Gastroesophageal sphincter (tissue), 4 donors: ENCODE data around the gene TRIM59. TPM values are rescaled to one million over a fixed set of nuclear protein-coding genes. Genes with fewer than 3 reads are reported as not detected.
A peak's percentile ranks its signal among the peaks of the same experiment; 100 is the strongest.

Source experiments
- ATAC-seq: fragments of 150-250 bp; one replicate; pipeline ENCODE4 v1.9.1; 2016; ENCODE audit warnings: mild to moderate bottlenecking, moderate library complexity
- H3K27ac ChIP-seq, 4 donors: fragments of 200-600 bp; sonication (generic) in 3 of 4; 1 replicate in 3 of 4; 2 replicates in 1 of 4; pipeline ENCODE4 v1.5.1; 2016 to 2019
- H3K27me3 ChIP-seq: fragments of 200-600 bp; sonication (generic); one replicate; pipeline ENCODE4 v1.5.1; 2019
- H3K36me3 ChIP-seq, 2 donors: fragments of 200-600 bp; sonication (generic); one replicate each; pipeline ENCODE4 v1.5.1; 2019; ENCODE audit warnings: control low read depth in 1 of 2
- H3K4me1 ChIP-seq, 3 donors: fragments of 200-600 bp; sonication (generic); 1 replicate in 2 of 3; 2 replicates in 1 of 3; pipeline ENCODE4 v1.5.1; 2016 to 2019; ENCODE audit warnings: control low read depth in 2 of 3
- H3K4me3 ChIP-seq, 2 donors: fragments of 200-600 bp; sonication (generic); one replicate each; pipeline ENCODE4 v1.5.1; 2019; ENCODE audit warnings: mild to moderate bottlenecking in 1 of 2, moderate library complexity in 1 of 2
- H3K9me3 ChIP-seq, 3 donors: fragments of 200-600 bp; sonication (generic); one replicate each; pipeline ENCODE4 v1.5.1; 2017 to 2019; ENCODE audit warnings: control low read depth in 2 of 3
- EP300 ChIP-seq: sonication (generic); formaldehyde crosslinking; IDR thresholded peaks from one replicate; pipeline ENCODE4 v1.6.1; 2017; ENCODE audit warnings: antibody characterized with exemption, mild to moderate bottlenecking
- POLR2A ChIP-seq, 2 donors: fragments of 450-650 bp; IDR thresholded peaks; one replicate each; pipeline ENCODE4 v1.6.1; 2017; ENCODE audit warnings: antibody characterized with exemption in 2 of 2, mild to moderate bottlenecking in 2 of 2, moderate library complexity in 1 of 2
- POLR2AphosphoS5 ChIP-seq: sonication (generic); formaldehyde crosslinking; IDR thresholded peaks from one replicate; pipeline ENCODE4 v1.6.1; 2017; ENCODE audit warnings: antibody characterized with exemption
- WGBS, 2 donors: methylation state at CpG; one replicate each; pipeline ENCODE4 v1.1.5; 2018; ENCODE audit warnings: low coverage in 1 of 2; 5-methylcytosine and 5-hydroxymethylcytosine counted together
- total RNA-seq, 4 donors: library from RNA; depleted of rRNA; stranded (reverse); fragments of >200 nt; gene quantifications; one replicate each; pipeline ENCODE4 v1.1.0, GENCODE V29; 2016
- TF ChIP-seq, protein P1 (sequence below), 4 experiments: fragments of 200-600 bp in 2 of 4; fragments of 450-650 bp in 2 of 4; sonication (generic) in 1 of 4; IDR thresholded peaks; one replicate each; pipeline ENCODE4 v1.5.1; 2017 to 2019; ENCODE audit warnings: antibody characterized with exemption in 4 of 4, mild to moderate bottlenecking in 2 of 4, moderate library complexity in 2 of 4

Gene TRIM59
- total RNA-seq, 4 donors from 2014 or later: 2.2 to 3.2 (median 2.5) TPM

DNA sequence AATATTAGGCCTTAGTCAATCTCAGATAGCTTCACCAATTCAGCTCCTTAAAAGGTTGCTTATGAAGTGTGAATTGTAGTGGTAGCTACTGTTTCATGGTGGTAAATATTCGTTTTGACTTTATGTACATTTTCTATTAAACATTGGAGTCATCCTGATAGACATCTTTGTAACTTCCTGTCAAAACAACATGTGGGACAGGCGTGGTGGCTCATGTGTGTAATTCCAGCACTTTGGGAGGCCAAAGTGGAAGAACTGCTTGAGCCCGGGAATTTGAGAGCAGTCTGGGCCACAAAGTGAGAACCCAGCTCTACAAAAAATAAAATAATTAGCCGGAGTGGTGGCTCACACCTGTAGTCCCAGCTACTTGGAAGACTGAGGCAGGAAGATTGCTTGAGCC, 2.0 kb upstream of the TRIM59 start:
- no peak for ATAC-seq
- Histone ChIP-seq H3K36me3 (no peaks in the 10 kb centered on the region), H3K27me3 (peaks cover 19% of the 10 kb centered on the region), H3K4me1 (peaks cover 0 to 21% (median 3%) of the 10 kb centered on the region in 3 donors), H3K4me3 (no peak overlapping the region), H3K27ac (no peak overlapping the region), H3K9me3 (peaks cover 0 to 5% (median 0%) of the 10 kb centered on the region in 3 donors)
- TF ChIP-seq POLR2A (IDR thresholded peaks at IDR 0.05) (no peak), EP300 (no peak)
- TF ChIP-seq, protein P1, sequence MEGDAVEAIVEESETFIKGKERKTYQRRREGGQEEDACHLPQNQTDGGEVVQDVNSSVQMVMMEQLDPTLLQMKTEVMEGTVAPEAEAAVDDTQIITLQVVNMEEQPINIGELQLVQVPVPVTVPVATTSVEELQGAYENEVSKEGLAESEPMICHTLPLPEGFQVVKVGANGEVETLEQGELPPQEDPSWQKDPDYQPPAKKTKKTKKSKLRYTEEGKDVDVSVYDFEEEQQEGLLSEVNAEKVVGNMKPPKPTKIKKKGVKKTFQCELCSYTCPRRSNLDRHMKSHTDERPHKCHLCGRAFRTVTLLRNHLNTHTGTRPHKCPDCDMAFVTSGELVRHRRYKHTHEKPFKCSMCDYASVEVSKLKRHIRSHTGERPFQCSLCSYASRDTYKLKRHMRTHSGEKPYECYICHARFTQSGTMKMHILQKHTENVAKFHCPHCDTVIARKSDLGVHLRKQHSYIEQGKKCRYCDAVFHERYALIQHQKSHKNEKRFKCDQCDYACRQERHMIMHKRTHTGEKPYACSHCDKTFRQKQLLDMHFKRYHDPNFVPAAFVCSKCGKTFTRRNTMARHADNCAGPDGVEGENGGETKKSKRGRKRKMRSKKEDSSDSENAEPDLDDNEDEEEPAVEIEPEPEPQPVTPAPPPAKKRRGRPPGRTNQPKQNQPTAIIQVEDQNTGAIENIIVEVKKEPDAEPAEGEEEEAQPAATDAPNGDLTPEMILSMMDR (IDR thresholded peaks at IDR 0.05): no peak
- 72 to 80% methylated on average over 2 to 3 of the region's 4 CpGs for WGBS, 2 donors

DNA sequence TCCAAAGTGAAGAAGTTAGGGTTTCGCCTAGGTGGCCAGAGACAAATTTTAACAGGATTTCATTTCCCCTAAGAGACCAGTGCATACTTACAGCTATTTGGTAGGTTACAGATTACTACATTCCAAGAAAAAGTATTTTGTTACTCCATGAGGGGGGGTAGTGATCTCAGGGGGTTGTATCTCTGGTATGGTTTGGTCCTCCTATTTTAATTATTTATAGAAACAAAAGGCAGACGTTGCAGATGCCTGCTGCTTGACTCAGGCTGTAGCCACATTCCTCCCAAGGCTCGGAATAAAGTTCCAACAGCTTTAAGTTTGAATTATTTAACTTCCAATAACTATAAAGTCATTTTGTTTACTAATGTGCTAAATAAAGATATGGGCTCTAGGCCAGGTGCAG, 1.3 kb upstream of the TRIM59 start:
- Histone ChIP-seq H3K9me3 (peaks cover 0 to 5% (median 0%) of the 10 kb centered on the region in 3 donors), H3K27me3 (peaks cover 19% of the 10 kb centered on the region), H3K27ac (peak overlapping the region in 2 of 4 donors; percentile 71 to 81), H3K4me1 (peaks cover 0 to 21% (median 3%) of the 10 kb centered on the region in 3 donors), H3K36me3 (no peaks in the 10 kb centered on the region), H3K4me3 (no peak overlapping the region)
- TF ChIP-seq POLR2A (IDR thresholded peaks at IDR 0.05) (no peak), EP300 (no peak), POLR2AphosphoS5 (no peak)
- TF ChIP-seq, protein P1 (IDR thresholded peaks at IDR 0.05): no peak
- ATAC-seq: no peak
- WGBS, 2 donors: 46 to 71% methylated on average over 2 to 3 of the region's 3 CpGs

DNA sequence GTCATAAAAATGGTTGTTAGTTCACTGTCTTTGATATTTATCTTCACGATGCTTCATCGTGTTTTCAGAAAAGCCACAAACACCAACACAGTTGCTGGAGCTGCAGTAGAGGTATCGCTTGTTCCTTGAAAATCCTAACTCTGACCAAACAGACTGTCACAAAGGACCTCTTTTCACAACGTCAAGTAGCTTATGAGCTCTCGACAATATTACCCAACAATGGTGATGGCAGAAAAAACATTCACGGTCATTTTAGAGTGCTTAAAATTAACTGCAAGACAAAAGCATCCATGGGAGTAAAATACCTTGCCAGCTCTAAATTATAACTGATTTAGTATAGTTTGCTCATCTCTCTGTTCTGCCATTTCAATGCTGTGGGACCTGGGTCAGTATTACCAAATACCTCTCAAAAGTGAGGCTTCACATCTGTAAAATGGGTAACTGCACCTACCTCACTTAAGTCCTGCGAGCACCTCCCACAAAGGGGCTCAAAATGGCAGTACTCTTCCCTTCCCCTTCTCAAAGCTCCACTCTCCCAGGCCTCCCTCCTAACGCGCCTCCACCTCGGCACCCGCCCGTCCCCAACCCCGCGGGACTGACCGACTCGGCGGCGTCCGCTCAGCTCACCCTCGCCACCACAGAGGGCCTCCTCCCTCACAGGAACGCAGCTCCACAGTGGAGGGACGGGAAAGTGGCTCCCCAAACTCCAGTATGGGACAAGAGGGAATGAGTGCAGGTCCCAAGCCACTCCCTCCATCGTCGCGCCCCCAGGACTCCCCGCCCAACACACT, 546 bp downstream of the TRIM59 start:
- H3K36me3 ChIP-seq: no peaks in the 10 kb centered on the region
- WGBS, 2 donors: 2 to 4% methylated on average over 6 to 10 of the region's 26 CpGs
- H3K9me3 ChIP-seq: peaks cover 0 to 5% (median 0%) of the 10 kb centered on the region in 3 donors
- TF ChIP-seq POLR2A (IDR thresholded peaks at IDR 0.05): no peak
- TF ChIP-seq EP300: no peak
- TF ChIP-seq, protein P1 (IDR thresholded peaks at IDR 0.05): no peak
- H3K27ac ChIP-seq: peak overlapping the region; percentile 8 to 81 (median 74)
- peaks cover 0 to 21% (median 3%) of the 10 kb centered on the region in 3 donors for H3K4me1 ChIP-seq
- H3K4me3 ChIP-seq: peak overlapping the region; percentile 31 to 53
- peak; percentile 60 for ATAC-seq
- H3K27me3 ChIP-seq: peaks cover 19% of the 10 kb centered on the region

DNA sequence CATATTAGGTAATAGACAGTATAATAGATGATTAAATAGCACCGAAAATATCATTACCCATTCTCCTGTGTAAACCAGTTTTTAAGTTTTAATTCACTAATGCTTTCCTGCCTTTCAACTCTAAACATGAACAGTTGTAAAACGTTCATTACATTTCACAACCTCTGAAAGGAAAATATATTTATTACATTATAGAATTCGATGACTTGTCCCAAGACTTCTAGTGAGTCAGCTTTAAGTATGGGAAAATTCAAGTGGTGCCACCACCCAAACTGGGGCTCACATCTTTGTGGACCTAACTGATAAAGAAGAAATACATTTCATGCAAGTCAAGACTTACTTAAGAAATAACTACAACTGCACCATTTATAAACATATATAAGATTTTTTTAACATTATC, 2.0 kb downstream of the TRIM59 start:
- no peak overlapping the region for H3K4me3 ChIP-seq
- WGBS, 2 donors: 30 to 51% methylated on average over 3 of the region's 3 CpGs
- no peaks in the 10 kb centered on the region for H3K36me3 ChIP-seq
- H3K27ac ChIP-seq: no peak overlapping the region
- H3K4me1 ChIP-seq: peaks cover 0 to 21% (median 3%) of the 10 kb centered on the region in 3 donors
- peaks cover 0 to 5% (median 0%) of the 10 kb centered on the region in 3 donors for H3K9me3 ChIP-seq
- TF ChIP-seq POLR2A (IDR thresholded peaks at IDR 0.05): no peak
- TF ChIP-seq POLR2AphosphoS5: no peak
- no peak for TF ChIP-seq EP300
- TF ChIP-seq, protein P1 (IDR thresholded peaks at IDR 0.05): no peak
- ATAC-seq: no peak
- H3K27me3 ChIP-seq: peaks cover 19% of the 10 kb centered on the region
